Measurements from ENCODE around the gene CCNG1.
"Not testable (repeated sequence)": the region's sequence is repeated elsewhere in the genome, so short reads cannot be mapped to it uniquely, and the experiment has no call there.

CCNG1 gene

DNA sequence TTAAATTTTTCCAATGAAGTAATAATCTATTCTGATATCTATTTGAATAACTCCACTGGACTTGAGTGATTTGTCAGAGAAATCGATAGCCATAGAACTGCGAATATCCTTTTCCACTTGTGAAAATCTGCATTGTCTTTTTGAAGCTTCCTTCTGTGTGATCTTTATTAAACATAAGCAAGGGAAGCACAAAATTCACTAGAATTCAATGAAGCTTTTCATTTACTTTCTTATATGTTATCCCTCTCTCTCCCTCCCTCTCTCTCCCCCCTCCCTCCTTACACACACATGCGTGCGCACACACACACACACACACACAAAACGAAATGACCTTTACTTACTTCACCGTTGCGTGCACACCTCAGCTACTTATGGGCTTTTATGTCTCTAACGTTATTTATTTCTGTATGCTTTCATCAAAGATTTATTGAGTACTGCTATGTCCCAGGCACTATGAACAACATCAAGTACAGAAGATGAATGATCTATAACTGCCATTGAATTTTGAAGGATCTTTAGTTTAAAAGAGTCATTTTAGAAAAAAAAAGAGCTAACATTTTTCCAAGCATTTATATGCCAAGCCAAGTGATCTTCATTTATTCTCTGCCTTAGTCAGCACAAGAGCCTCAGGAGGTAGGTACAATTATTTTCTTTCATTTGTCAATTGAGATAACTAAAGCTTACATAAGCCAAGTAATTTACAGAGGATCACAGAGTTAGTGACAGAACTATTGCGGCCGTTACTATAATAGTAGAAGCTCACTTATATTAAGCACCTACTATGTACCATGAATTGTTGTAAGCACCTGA lies 32.8 kb upstream of the CCNG1 start:
- TF ChIP-seq, protein P1, sequence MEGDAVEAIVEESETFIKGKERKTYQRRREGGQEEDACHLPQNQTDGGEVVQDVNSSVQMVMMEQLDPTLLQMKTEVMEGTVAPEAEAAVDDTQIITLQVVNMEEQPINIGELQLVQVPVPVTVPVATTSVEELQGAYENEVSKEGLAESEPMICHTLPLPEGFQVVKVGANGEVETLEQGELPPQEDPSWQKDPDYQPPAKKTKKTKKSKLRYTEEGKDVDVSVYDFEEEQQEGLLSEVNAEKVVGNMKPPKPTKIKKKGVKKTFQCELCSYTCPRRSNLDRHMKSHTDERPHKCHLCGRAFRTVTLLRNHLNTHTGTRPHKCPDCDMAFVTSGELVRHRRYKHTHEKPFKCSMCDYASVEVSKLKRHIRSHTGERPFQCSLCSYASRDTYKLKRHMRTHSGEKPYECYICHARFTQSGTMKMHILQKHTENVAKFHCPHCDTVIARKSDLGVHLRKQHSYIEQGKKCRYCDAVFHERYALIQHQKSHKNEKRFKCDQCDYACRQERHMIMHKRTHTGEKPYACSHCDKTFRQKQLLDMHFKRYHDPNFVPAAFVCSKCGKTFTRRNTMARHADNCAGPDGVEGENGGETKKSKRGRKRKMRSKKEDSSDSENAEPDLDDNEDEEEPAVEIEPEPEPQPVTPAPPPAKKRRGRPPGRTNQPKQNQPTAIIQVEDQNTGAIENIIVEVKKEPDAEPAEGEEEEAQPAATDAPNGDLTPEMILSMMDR (IDR thresholded peaks at IDR 0.05; ENCODE audit: low read depth, low read length, missing control alignments), result no peak
- H3K4me3 ChIP-seq (replicated peaks; ENCODE audit: low read depth, low read length), result no peak overlapping the region
- DNase-seq (ENCODE audit: extremely low read depth, low read depth), result no peak

DNA sequence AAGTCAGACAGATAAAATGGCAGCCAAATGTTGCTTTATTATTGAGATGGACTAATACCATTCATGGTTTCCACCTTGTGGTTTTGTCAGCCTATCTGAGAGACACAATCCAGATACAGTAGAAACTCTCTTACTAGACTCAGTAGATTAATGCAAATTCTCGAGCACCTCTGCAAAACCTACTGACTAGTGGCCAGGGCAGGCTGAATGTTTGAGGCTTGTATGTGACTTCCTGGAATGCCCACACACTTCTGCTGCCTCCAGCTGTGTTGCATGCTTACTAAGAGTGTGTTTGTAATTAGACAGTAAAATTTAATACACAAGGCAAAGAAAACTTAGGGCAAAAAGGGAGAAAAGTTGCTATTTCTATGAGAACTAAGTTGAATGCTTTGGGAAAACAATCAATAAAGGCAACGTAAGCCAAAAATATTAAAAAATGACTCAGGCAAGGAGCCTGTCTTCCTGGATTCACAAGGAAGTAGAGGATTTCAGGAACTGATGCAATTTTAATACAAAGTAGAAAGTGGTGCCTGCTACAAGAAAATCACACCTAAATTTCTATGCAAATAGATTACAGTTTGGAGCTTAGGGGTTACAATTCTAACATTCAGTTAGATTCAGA lies 30.2 kb upstream of the CCNG1 start:
- DNase-seq (ENCODE audit: extremely low read depth, low read depth), result no peak
- H3K4me3 ChIP-seq (replicated peaks; ENCODE audit: low read depth, low read length), result no peak overlapping the region
- TF ChIP-seq, protein P1 (IDR thresholded peaks at IDR 0.05; ENCODE audit: low read depth, low read length, missing control alignments), result no peak

DNA sequence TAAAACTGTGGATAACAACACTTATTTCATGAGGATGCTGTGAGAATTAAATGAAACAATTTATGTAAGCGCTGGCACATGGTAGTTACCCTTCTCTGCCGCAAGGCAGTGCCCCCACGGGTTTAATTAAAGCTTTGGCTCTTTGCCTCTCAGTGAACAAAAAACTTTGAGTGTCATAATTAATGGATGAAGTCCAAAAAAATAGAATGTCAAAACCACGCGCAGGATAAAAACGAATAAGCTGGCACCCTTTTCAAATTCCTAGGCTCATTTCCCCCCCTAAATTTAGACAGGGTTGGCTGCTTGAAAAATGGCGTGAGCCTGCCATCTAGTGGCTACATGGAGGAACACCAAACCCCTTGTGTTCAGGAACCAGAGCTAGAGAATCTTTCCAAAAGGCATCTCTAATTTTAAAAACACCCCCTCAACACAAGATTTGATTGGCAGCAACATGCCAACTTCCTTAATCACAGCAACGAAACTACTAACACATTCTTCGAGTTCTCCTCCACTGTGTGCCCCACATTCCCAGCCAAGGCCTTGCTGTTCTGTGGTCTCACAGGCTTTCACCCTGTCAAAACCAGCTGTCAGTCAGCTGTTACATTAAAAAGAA lies 29.0 kb upstream of the CCNG1 start:
- TF ChIP-seq, protein P1 (IDR thresholded peaks at IDR 0.05; ENCODE audit: low read depth, low read length, missing control alignments), result peak; percentile 89
- no peak overlapping the region for H3K4me3 ChIP-seq (replicated peaks; ENCODE audit: low read depth, low read length)
- DNase-seq (ENCODE audit: extremely low read depth, low read depth), result no peak

DNA sequence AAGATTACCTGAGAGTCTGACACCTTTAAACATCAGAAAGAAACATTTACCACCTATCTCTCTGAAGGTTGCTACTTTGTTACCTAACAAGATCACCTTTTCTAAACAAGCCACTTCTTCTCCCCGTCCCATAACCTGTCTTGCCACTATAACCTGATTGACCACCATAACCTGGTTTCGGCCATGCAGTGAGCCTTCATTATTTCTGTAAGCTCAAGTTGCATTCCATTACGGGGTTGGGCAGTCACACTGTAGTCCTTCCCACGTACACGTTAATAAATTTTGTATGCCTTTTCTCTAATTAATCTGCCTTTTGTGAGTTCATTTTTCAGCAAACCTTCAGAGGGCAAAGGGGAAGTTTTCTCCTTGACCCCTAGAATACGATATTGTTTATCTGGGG lies 28.0 kb upstream of the CCNG1 start:
- no peak for DNase-seq (ENCODE audit: extremely low read depth, low read depth)
- H3K4me3 ChIP-seq (replicated peaks; ENCODE audit: low read depth, low read length), result no peak overlapping the region
- TF ChIP-seq, protein P1 (IDR thresholded peaks at IDR 0.05; ENCODE audit: low read depth, low read length, missing control alignments), result no peak

DNA sequence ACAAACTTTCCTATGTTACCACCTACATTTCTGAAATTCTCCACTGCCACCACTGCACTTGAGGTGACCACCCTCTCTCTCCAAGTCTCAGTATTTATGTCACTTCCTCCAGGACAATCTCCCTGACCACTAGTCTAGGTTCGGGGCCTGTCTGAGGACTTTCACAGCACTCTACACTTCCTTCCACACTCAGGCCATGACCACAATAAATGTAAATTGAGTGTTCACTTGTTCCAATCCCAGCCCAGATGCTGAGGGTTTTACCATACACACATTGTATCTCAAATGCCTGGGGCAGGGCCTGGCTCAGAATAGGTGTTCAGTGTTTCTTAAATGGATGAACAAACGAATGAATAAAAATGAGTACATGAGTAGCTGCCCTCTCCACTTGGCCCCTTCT lies 26.9 kb upstream of the CCNG1 start:
- DNase-seq (ENCODE audit: extremely low read depth, low read depth), result no peak
- no peak overlapping the region for H3K4me3 ChIP-seq (replicated peaks; ENCODE audit: low read depth, low read length)
- TF ChIP-seq, protein P1 (IDR thresholded peaks at IDR 0.05; ENCODE audit: low read depth, low read length, missing control alignments), result no peak

DNA sequence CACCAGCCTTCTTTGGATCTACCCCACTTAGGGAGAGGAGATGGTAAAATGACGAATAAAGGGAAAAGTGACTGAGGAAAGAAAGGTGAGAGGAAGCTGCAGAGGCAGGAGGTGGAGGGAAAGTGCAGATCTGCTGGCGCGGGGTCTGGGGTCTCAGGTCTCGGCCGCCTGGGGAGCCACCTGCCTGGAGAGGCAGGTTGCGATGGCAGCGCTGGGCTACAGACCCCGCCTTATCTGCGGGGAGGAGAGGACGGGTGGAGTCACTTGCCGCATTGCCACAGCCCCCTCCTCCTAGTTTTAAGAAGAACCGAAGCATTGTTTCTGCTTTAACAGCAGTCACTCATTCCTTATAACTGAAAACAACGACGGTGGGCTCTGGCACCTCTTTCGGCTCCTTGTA lies 21.7 kb upstream of the CCNG1 start:
- not testable (repeated sequence) for H3K4me3 ChIP-seq (replicated peaks; ENCODE audit: low read depth, low read length); DNase-seq (ENCODE audit: extremely low read depth, low read depth)

DNA sequence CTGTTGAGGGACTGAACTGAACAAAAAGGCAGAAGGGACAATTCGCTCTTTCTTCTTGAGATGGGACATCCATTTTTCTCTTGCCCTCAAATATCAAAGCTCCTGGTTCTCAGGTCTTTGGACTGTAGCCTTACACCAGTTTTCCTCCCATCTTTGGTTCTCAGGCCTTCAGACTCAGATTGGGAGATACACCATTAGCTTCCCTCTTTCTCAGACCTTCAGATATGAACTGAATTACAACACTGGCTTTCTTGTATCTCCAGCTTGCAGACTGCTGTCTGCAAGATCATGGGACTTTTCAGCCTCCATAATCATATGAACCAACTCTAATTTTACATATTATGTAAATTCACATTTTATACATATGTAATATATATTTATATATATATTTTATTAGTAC lies 12.6 kb upstream of the CCNG1 start:
- no peak for DNase-seq (ENCODE audit: extremely low read depth, low read depth)
- TF ChIP-seq, protein P1 (IDR thresholded peaks at IDR 0.05; ENCODE audit: low read depth, low read length, missing control alignments), result no peak

DNA sequence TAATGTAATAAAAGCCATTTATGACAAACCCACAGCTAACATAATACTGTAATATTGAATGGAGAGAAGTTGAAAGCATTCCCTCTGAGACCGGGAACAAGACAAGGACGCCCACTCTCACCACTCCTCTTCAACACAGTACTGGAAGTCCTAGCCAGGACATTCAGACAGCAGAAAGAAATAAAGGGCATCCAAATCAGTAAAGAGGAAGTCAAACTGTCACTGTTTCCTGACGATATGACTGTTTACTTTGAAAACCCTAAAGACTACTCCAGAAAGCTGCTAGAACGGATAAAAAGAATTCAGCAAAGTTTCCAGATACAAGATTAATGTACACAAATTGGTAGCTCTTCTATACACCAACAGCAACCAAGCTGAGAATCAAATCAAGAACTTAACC lies 11.3 kb upstream of the CCNG1 start:
- H3K4me3 ChIP-seq (replicated peaks; ENCODE audit: low read depth, low read length); DNase-seq (ENCODE audit: extremely low read depth, low read depth): not testable (repeated sequence)

More for the DNA sequence above, 12.6 kb upstream of the CCNG1 start:
- no peak overlapping the region for H3K4me3 ChIP-seq (replicated peaks; ENCODE audit: low read depth, low read length)
